ENCODE measurements around the gene C3orf22.

DNA sequence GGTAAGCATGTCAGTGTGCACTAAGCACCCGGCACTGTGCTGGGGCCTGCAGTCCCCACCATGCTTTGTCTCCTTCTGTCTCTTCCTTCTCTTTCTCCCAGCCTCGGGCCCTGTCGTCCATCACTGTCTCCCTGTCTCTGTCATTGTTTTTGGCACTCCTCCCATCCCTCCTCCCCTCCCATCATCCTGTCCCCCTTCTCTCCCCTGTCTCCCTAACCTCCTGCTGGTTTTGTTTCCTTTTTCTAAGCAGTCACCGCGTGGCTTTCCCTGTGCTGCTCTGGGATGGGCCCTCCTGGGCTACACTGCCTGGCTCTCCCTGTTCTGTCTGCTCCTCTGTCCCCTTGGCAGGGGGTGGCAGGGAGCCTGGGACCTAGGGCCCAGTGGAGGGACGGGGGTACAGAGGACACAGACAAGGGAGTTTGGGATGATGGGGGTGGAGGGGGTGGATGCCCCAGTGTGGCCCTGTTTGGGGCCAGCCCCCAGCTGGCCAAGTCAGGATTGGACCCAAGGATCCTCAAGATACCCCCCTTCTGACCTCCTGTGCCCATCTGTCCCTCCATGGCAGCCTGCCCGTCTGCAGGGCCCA lies 29.1 kb downstream of the C3orf22 start:
- TF ChIP-seq, protein P1, sequence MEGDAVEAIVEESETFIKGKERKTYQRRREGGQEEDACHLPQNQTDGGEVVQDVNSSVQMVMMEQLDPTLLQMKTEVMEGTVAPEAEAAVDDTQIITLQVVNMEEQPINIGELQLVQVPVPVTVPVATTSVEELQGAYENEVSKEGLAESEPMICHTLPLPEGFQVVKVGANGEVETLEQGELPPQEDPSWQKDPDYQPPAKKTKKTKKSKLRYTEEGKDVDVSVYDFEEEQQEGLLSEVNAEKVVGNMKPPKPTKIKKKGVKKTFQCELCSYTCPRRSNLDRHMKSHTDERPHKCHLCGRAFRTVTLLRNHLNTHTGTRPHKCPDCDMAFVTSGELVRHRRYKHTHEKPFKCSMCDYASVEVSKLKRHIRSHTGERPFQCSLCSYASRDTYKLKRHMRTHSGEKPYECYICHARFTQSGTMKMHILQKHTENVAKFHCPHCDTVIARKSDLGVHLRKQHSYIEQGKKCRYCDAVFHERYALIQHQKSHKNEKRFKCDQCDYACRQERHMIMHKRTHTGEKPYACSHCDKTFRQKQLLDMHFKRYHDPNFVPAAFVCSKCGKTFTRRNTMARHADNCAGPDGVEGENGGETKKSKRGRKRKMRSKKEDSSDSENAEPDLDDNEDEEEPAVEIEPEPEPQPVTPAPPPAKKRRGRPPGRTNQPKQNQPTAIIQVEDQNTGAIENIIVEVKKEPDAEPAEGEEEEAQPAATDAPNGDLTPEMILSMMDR (tag by site-specific recombination; IDR thresholded peaks at IDR 0.05): no peak
- TF ChIP-seq ZNF24 (tag by site-specific recombination; IDR thresholded peaks at IDR 0.05) (no peak), ZSCAN30 (tag by site-specific recombination; IDR thresholded peaks at IDR 0.05) (no peak), TCF7L2 (IDR thresholded peaks at IDR 0.05; ENCODE audit: borderline replicate concordance, low read depth, low read length) (no peak), ZNF23 (tag by site-specific recombination; IDR thresholded peaks at IDR 0.05; ENCODE audit: borderline replicate concordance) (no peak)
